Central memory CD8-positive, alpha-beta T cell (primary cell): ENCODE data around the gene SAV1.
"Not testable (repeated sequence)": the region's sequence is repeated elsewhere in the genome, so short reads cannot be mapped to it uniquely, and the experiment has no call there.

ENCODE experiments used
- ATAC-seq: fragments of 150-1000 bp; cut with Tn5 transposase; replicated peaks from 2 replicates; pipeline ENCODE4 v1.10.0; 2022; ENCODE audit warnings: mild to moderate bottlenecking, moderate FRiP score, moderate number of reproducible peaks; ENCODE audit not compliant: poor library complexity, severe bottlenecking; ENCODE audit errors: extremely low read depth
- DNase-seq, 2 donors: peaks; one replicate each; pipeline ENCODE4 v3.0.0; 2021; ENCODE audit warnings: low spot score in 2 of 2
- H3K27ac Mint-ChIP-seq: one replicate; pipeline ENCODE4 v1.8.0; 2022; ENCODE audit warnings: low read depth, mild to moderate bottlenecking, moderate library complexity, mixed read lengths
- H3K27me3 Mint-ChIP-seq: one replicate; pipeline ENCODE4 v1.8.0; 2022; ENCODE audit warnings: mixed read lengths
- H3K36me3 Mint-ChIP-seq: one replicate; pipeline ENCODE4 v1.8.0; 2022; ENCODE audit warnings: mild to moderate bottlenecking, moderate library complexity, mixed read lengths; ENCODE audit not compliant: insufficient read depth
- H3K4me1 Mint-ChIP-seq: one replicate; pipeline ENCODE4 v1.8.0; 2022; ENCODE audit warnings: mixed read lengths
- H3K4me3 Mint-ChIP-seq: one replicate; pipeline ENCODE4 v1.8.0; 2022; ENCODE audit warnings: mild to moderate bottlenecking, moderate library complexity, mixed read lengths
- H3K9me3 Mint-ChIP-seq: one replicate; pipeline ENCODE4 v1.8.0; 2022; ENCODE audit warnings: mixed read lengths

Gene SAV1

GRCh38 chr14:50667996-50668825 is at the start of gene SAV1:
Gene SAV1, minus strand, starts transcription at chr14:50668306. Its CDS starts 339 bp downstream, at chr14:50667967.
- H3K27ac Mint-ChIP-seq, result no peak within 1 kb of the TSS
- ATAC-seq (peak; percentile 45), DNase-seq (peak; percentile 19 to 20)
- H3K4me3 Mint-ChIP-seq, result no peak within 1 kb of the TSS
- peaks cover 5% of the 10 kb centered on the region for H3K36me3 Mint-ChIP-seq
- H3K27me3 Mint-ChIP-seq, result no peaks in the 10 kb centered on the region
- H3K9me3 Mint-ChIP-seq, result no peaks in the 10 kb centered on the region
- H3K4me1 Mint-ChIP-seq, result peaks cover 17% of the 10 kb centered on the region

GRCh38 chr14:50717811-50718210 is 49.7 kb upstream of the SAV1 start:
- no peaks in the 10 kb centered on the region for H3K4me1 Mint-ChIP-seq
- H3K4me3 Mint-ChIP-seq, result no peak overlapping the region
- peaks cover 13% of the 10 kb centered on the region for H3K36me3 Mint-ChIP-seq
- H3K27ac Mint-ChIP-seq, result no peak overlapping the region
- no peaks in the 10 kb centered on the region for H3K9me3 Mint-ChIP-seq
- H3K27me3 Mint-ChIP-seq, result no peaks in the 10 kb centered on the region
- ATAC-seq, result no peak
- DNase-seq, result no peak

GRCh38 chr14:50714450-50715073 is 46.5 kb upstream of the SAV1 start:
- H3K9me3 Mint-ChIP-seq, result no peaks in the 10 kb centered on the region
- no peak for DNase-seq

GRCh38 chr14:50711043-50711442 is 42.9 kb upstream of the SAV1 start:
- Mint-ChIP-seq H3K27ac (no peak overlapping the region), H3K4me1 (no peaks in the 10 kb centered on the region), H3K4me3 (no peak overlapping the region), H3K27me3 (no peaks in the 10 kb centered on the region), H3K36me3 (no peaks in the 10 kb centered on the region), H3K9me3 (no peaks in the 10 kb centered on the region)
- DNase-seq (no peak), ATAC-seq (no peak)

More at GRCh38 chr14:50714450-50715073, 46.5 kb upstream of the SAV1 start:
- H3K4me3 Mint-ChIP-seq, result no peak overlapping the region
- H3K36me3 Mint-ChIP-seq, result peaks cover 1% of the 10 kb centered on the region
- no peak overlapping the region for H3K27ac Mint-ChIP-seq
- no peaks in the 10 kb centered on the region for H3K4me1 Mint-ChIP-seq
- ATAC-seq, result no peak
- H3K27me3 Mint-ChIP-seq, result no peaks in the 10 kb centered on the region

- peaks cover 31% of the 10 kb centered on the region for H3K27me3 Mint-ChIP-seq
- H3K4me3 Mint-ChIP-seq, result no peak overlapping the region
- no peaks in the 10 kb centered on the region for H3K9me3 Mint-ChIP-seq
- no peaks in the 10 kb centered on the region for H3K36me3 Mint-ChIP-seq
- ATAC-seq (no peak), DNase-seq (no peak)
- no peak overlapping the region for H3K27ac Mint-ChIP-seq
- no peaks in the 10 kb centered on the region for H3K4me1 Mint-ChIP-seq
Measured at GRCh38 chr14:50705026-50705593, 37.0 kb upstream of the SAV1 start.

DNA sequence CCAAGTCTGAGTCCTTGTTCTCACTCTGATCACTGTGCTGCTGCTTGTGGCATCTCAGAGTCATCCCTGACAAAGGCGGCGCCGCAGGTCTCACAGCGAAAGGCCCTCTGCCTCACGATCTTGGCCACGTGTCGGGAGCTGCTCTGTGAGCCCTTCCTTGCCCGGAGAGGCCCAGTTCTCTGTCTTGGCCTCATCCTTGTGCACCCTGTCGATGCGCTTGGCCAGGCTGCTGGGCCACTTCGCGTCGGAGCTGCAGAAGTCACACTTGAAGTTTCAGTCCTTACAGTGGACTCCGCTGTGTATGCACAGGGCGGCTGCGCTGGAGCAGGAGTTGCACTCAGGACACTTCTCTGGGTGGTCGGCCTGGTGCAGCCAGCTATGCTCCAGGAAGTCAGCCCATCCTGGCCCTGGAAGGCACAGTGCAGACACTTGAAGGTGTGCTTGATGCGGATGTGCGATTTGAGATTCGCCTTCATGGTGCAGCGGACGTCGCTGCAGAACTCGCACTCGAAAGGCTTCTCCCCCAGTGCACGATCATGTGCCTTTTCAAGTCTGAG is 36.4 kb upstream of the SAV1 start:
- Mint-ChIP-seq H3K9me3 (no peaks in the 10 kb centered on the region), H3K4me3 (no peak overlapping the region), H3K27ac (no peak overlapping the region), H3K4me1 (no peaks in the 10 kb centered on the region), H3K36me3 (no peaks in the 10 kb centered on the region), H3K27me3 (peaks cover 36% of the 10 kb centered on the region)
- ATAC-seq, result no peak
- DNase-seq, result no peak

GRCh38 chr14:50697659-50698290 is 29.7 kb upstream of the SAV1 start:
- no peak overlapping the region for H3K27ac Mint-ChIP-seq
- H3K4me3 Mint-ChIP-seq, result no peak overlapping the region
- peaks cover 52% of the 10 kb centered on the region for H3K27me3 Mint-ChIP-seq
- no peaks in the 10 kb centered on the region for H3K4me1 Mint-ChIP-seq
- no peaks in the 10 kb centered on the region for H3K36me3 Mint-ChIP-seq
- H3K9me3 Mint-ChIP-seq, result no peaks in the 10 kb centered on the region
- DNase-seq, result no peak
- ATAC-seq, result no peak

GRCh38 chr14:50694260-50694659 is 26.2 kb upstream of the SAV1 start:
- not testable (repeated sequence) for ATAC-seq, H3K4me3 Mint-ChIP-seq, H3K9me3 Mint-ChIP-seq, H3K4me1 Mint-ChIP-seq, H3K27ac Mint-ChIP-seq, H3K36me3 Mint-ChIP-seq, DNase-seq
- H3K27me3 Mint-ChIP-seq, result peaks cover 23% of the 10 kb centered on the region

DNA sequence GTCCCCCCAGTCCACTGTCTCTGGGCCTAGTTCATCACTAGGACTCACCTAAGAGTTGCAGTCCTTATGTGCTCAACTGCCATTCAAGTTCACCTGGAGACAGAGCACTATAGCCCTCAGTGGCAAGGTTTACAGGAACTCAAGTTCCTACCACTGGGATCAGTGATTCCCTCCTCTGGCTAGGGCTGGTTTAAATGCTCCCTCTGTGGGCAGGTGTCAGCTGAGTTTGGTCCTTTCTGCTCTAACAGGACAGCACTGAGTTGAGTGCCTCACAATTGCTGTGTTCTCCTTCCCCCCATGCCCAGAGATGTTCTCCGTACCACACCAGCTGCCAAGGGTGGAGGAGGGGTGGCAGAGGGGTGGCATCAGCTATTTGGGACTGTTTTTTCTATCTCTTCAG is 20.8 kb upstream of the SAV1 start:
- ATAC-seq, result no peak
- Mint-ChIP-seq H3K27ac (no peak overlapping the region), H3K9me3 (peaks cover 5% of the 10 kb centered on the region), H3K4me3 (no peak overlapping the region), H3K36me3 (peaks cover 1% of the 10 kb centered on the region), H3K4me1 (no peaks in the 10 kb centered on the region), H3K27me3 (no peaks in the 10 kb centered on the region)
- no peak for DNase-seq

GRCh38 chr14:50679674-50680073 is 11.6 kb upstream of the SAV1 start:
- H3K9me3 Mint-ChIP-seq, result no peaks in the 10 kb centered on the region
- H3K4me3 Mint-ChIP-seq, result no peak overlapping the region
- DNase-seq (no peak), ATAC-seq (no peak)
- no peaks in the 10 kb centered on the region for H3K36me3 Mint-ChIP-seq
- H3K27ac Mint-ChIP-seq, result no peak overlapping the region
- no peaks in the 10 kb centered on the region for H3K27me3 Mint-ChIP-seq
- H3K4me1 Mint-ChIP-seq, result peaks cover 5% of the 10 kb centered on the region

DNA sequence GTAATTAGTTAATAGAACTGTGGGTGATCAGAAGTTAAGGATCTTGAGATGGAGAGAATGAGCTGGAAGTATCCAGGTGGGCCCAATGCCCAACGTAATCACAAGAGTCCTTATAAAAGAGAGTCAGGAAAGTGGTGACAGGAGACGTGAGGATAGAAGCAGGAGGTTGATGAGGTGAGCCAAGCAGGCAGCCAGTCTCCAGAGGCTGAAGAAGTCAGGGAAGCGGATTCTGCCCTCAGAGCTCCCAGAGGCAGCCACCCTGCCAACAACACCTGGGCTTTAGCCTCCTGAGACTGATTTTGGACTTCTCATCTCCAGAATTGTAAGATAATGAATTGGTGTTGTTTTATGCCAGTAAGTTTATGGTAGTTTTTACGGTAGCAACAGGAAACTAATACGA is 10.1 kb upstream of the SAV1 start:
- DNase-seq, result no peak
- H3K4me3 Mint-ChIP-seq, result no peak overlapping the region
- H3K27ac Mint-ChIP-seq, result no peak overlapping the region
- no peak for ATAC-seq
- no peaks in the 10 kb centered on the region for H3K9me3 Mint-ChIP-seq
- H3K4me1 Mint-ChIP-seq, result peaks cover 5% of the 10 kb centered on the region
- H3K36me3 Mint-ChIP-seq, result no peaks in the 10 kb centered on the region
- no peaks in the 10 kb centered on the region for H3K27me3 Mint-ChIP-seq

- no peak overlapping the region for H3K27ac Mint-ChIP-seq
- no peaks in the 10 kb centered on the region for H3K9me3 Mint-ChIP-seq
- no peak overlapping the region for H3K4me3 Mint-ChIP-seq
- no peaks in the 10 kb centered on the region for H3K27me3 Mint-ChIP-seq
- DNase-seq (no peak), ATAC-seq (no peak)
- H3K4me1 Mint-ChIP-seq, result peaks cover 5% of the 10 kb centered on the region
- no peaks in the 10 kb centered on the region for H3K36me3 Mint-ChIP-seq
Measured at GRCh38 chr14:50677527-50678063, 9.5 kb upstream of the SAV1 start.
